GM04504 (cell line): Measurements from ENCODE around the gene POF1B.

Experiments
- DNase-seq: peaks from one replicate; pipeline ENCODE4 v3.0.0-alpha.2; 2012; ENCODE audit warnings: low read depth

Gene POF1B

DNA sequence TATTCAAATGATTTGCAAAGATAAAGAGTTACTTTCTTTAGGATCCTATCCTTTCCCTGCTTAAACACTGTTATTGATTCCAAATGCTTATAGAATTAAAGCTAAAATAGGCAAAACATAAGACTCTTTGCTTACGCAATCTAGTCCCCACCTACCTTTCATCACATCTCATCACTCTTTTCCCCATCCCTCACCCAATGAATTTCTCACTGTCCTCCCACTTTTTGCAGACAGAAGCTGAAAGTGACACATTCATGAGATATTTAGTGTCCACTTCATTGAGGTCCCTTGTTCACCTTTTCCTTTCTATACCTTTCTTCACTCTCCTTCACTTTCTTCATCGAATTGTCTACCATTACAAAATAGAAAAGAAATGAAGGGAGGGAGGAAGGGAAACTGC is 136.3 kb downstream of the POF1B start:
- DNase-seq = no peak
